HepG2 (cell line): ENCODE data around the gene STK11. TPM values are rescaled to one million over a fixed set of nuclear protein-coding genes. Genes with fewer than 3 reads are reported as not detected.

Experiments
- CBX2 ChIP-seq, 2 experiments: fragments of 200-600 bp in 1 of 2; sonication (generic); formaldehyde crosslinking in 1 of 2; IDR thresholded peaks; 2 replicates each; pipeline versions ENCODE4 v1.7.0 to v1.8.1; 2018 to 2022; ENCODE audit warnings: low read depth in 2 of 2, low read length in 1 of 2, mild to moderate bottlenecking in 1 of 2, missing genetic modification reagents in 1 of 2
- FOXC1 ChIP-seq: sonication (generic); formaldehyde crosslinking; IDR thresholded peaks from 2 replicates; pipeline ENCODE4 v1.8.0; 2022; ENCODE audit warnings: mild to moderate bottlenecking, missing genetic modification reagents, borderline replicate concordance
- KAT8 ChIP-seq: IDR thresholded peaks from 2 replicates; pipeline ENCODE4 v1.6.1; 2016; ENCODE audit warnings: missing genetic modification reagents, missing compliant biosample characterization
- MAZ ChIP-seq, 2 experiments: sonication (generic) in 1 of 2; formaldehyde crosslinking in 1 of 2; IDR thresholded peaks; 2 replicates each; pipeline versions ENCODE4 v1.5.0 to v1.6.1; 2012 to 2020; ENCODE audit warnings: low read depth in 2 of 2, mild to moderate bottlenecking in 2 of 2, borderline replicate concordance in 1 of 2, improper control_type of control experiment in 1 of 2, low read length in 1 of 2, missing genetic modification reagents in 1 of 2, moderate library complexity in 1 of 2
- PCBP1 ChIP-seq: fragments of 200-400 bp; formaldehyde crosslinking; IDR thresholded peaks from 2 replicates; pipeline ENCODE4 v1.6.1; 2017; ENCODE audit warnings: mild to moderate bottlenecking, low read depth, low read length, borderline replicate concordance
- PLRG1 ChIP-seq: fragments of 450-650 bp; conservative IDR thresholded peaks from 2 replicates; pipeline ENCODE4 v1.6.1; 2016
- SALL1 ChIP-seq: sonication (generic); formaldehyde crosslinking; IDR thresholded peaks from 2 replicates; pipeline ENCODE4 v1.8.0; 2022; ENCODE audit warnings: mild to moderate bottlenecking, missing genetic modification reagents
- ZC3H4 ChIP-seq: sonication (generic); formaldehyde crosslinking; IDR thresholded peaks from 2 replicates; pipeline ENCODE4 v1.4.0; 2020; ENCODE audit warnings: missing genetic modification reagents, borderline replicate concordance
- ZNF563 ChIP-seq: sonication (generic); formaldehyde crosslinking; IDR thresholded peaks from 2 replicates; pipeline ENCODE4 v1.8.0; 2022; ENCODE audit warnings: mild to moderate bottlenecking, moderate library complexity, missing genetic modification reagents
- ZNF737 ChIP-seq: sonication (generic); formaldehyde crosslinking; IDR thresholded peaks from 2 replicates; pipeline ENCODE4 v1.5.0; 2020; ENCODE audit warnings: missing genetic modification reagents, mild to moderate bottlenecking, borderline replicate concordance
- polyA plus RNA-seq, 8 experiments: library from polyadenylated mRNA; depleted of rRNA in 3 of 8; stranded (reverse) in 7 of 8; unstranded in 1 of 8; fragments of >200 nt; fragmentation: Illumina TruSeq in 4 of 8; extraction: Trizol in 4 of 8; gene quantifications; 2 replicates each; pipeline versions ENCODE4 v1.2.1 to v1.2.3, GENCODE V29; 2011 to 2016; ENCODE audit warnings: low read depth in 4 of 8, missing spikeins in 1 of 8, mixed read lengths in 1 of 8; ENCODE audit not compliant: insufficient read depth in 1 of 8
- total RNA-seq, 5 experiments: library from RNA; depleted of rRNA; stranded (reverse); fragments of >200 nt; fragmentation: Illumina TruSeq; extraction: Trizol; gene quantifications; 2 replicates each; pipeline ENCODE4 v1.2.3, GENCODE V29; 2016; ENCODE audit warnings: low read depth in 1 of 5
- TF ChIP-seq, protein P1 (sequence below): sonication (generic); formaldehyde crosslinking; IDR thresholded peaks from 2 replicates; pipeline ENCODE4 v1.5.1; 2020; ENCODE audit warnings: mild to moderate bottlenecking, missing genetic modification reagents, borderline replicate concordance
- TF ChIP-seq, protein P2 (sequence below): sonication (generic); formaldehyde crosslinking; IDR thresholded peaks from 2 replicates; pipeline ENCODE4 v1.8.1; 2023; ENCODE audit warnings: mild to moderate bottlenecking, missing genetic modification reagents
- TF ChIP-seq, protein P3 (sequence below): sonication (generic); formaldehyde crosslinking; IDR thresholded peaks from 2 replicates; pipeline ENCODE4 v1.4.0; 2020; ENCODE audit warnings: missing genetic modification reagents, mild to moderate bottlenecking, borderline replicate concordance
- TF ChIP-seq, protein P4 (sequence below): sonication (generic); formaldehyde crosslinking; IDR thresholded peaks from 2 replicates; pipeline ENCODE4 v1.4.0; 2020; ENCODE audit warnings: missing genetic modification reagents
- TF ChIP-seq, protein P5 (sequence below): sonication (generic); formaldehyde crosslinking; IDR thresholded peaks from 2 replicates; pipeline ENCODE4 v1.5.0; 2020; ENCODE audit warnings: missing genetic modification reagents
- TF ChIP-seq, protein P6 (sequence below): sonication (generic); formaldehyde crosslinking; IDR thresholded peaks from 2 replicates; pipeline ENCODE4 v1.8.0; 2022; ENCODE audit warnings: missing genetic modification reagents, mild to moderate bottlenecking, inconsistent platforms, borderline replicate concordance
- TF ChIP-seq, protein P7 (sequence below): IDR thresholded peaks from 2 replicates; pipeline ENCODE4 v1.6.1; 2018; ENCODE audit warnings: missing genetic modification reagents

STK11 gene
- total and polyA plus RNA-seq, 2 of the 13 experiments (the other 11 are each of a cell fraction or from before 2014, with no cell fraction given) = 27.5 to 43.6 TPM

DNA sequence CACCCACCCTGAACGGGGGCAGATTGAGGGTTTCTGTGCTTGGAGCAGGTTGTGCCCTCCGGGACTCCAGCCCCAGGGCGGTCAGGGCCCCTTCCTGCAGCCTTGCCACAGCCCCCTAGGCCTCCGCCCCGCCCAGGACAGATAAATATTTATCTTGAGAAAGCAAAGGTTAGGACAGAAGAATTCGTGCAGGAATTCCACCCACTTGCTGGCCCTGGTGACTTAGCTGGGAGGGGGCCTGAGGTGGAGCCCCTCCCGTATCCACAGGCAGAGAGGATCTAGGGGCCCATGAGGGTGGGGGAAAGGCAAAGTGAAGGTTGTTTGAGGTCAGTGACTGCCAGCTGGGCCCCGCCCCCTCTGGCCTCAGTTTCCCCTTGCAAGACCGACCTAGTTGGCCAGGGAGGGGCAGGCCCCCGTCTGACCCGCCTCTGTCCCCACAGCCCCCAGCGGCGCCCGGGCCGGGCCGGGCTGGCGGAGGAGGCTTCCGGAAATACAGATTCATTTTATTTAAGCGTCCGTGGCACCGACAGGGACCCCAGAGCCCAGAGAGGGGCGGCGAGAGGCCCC lies 48.0 kb downstream of the STK11 start (continued):
- TF ChIP-seq, protein P1, sequence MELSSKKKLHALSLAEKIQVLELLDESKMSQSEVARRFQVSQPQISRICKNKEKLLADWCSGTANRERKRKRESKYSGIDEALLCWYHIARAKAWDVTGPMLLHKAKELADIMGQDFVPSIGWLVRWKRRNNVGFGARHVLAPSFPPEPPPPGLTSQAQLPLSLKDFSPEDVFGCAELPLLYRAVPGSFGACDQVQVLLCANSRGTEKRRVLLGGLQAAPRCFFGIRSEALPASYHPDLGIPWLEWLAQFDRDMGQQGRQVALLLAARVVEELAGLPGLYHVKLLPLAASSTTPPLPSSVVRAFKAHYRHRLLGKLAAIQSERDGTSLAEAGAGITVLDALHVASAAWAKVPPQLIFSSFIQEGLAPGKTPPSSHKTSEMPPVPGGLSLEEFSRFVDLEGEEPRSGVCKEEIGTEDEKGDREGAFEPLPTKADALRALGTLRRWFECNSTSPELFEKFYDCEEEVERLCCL (CRISPR knock-in tag) = no peak
- TF ChIP-seq, protein P2, sequence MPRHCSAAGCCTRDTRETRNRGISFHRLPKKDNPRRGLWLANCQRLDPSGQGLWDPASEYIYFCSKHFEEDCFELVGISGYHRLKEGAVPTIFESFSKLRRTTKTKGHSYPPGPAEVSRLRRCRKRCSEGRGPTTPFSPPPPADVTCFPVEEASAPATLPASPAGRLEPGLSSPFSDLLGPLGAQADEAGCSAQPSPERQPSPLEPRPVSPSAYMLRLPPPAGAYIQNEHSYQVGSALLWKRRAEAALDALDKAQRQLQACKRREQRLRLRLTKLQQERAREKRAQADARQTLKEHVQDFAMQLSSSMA (CRISPR knock-in tag) = peak; percentile 57; the same call in 1 of the 2 replicates
- TF ChIP-seq, protein P3, sequence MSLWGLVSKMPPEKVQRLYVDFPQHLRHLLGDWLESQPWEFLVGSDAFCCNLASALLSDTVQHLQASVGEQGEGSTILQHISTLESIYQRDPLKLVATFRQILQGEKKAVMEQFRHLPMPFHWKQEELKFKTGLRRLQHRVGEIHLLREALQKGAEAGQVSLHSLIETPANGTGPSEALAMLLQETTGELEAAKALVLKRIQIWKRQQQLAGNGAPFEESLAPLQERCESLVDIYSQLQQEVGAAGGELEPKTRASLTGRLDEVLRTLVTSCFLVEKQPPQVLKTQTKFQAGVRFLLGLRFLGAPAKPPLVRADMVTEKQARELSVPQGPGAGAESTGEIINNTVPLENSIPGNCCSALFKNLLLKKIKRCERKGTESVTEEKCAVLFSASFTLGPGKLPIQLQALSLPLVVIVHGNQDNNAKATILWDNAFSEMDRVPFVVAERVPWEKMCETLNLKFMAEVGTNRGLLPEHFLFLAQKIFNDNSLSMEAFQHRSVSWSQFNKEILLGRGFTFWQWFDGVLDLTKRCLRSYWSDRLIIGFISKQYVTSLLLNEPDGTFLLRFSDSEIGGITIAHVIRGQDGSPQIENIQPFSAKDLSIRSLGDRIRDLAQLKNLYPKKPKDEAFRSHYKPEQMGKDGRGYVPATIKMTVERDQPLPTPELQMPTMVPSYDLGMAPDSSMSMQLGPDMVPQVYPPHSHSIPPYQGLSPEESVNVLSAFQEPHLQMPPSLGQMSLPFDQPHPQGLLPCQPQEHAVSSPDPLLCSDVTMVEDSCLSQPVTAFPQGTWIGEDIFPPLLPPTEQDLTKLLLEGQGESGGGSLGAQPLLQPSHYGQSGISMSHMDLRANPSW (CRISPR knock-in tag) = no peak
- no peak for TF ChIP-seq PLRG1
- TF ChIP-seq FOXC1 = peak; percentile 44; the same call in 1 of the 2 replicates
- TF ChIP-seq, protein P4, sequence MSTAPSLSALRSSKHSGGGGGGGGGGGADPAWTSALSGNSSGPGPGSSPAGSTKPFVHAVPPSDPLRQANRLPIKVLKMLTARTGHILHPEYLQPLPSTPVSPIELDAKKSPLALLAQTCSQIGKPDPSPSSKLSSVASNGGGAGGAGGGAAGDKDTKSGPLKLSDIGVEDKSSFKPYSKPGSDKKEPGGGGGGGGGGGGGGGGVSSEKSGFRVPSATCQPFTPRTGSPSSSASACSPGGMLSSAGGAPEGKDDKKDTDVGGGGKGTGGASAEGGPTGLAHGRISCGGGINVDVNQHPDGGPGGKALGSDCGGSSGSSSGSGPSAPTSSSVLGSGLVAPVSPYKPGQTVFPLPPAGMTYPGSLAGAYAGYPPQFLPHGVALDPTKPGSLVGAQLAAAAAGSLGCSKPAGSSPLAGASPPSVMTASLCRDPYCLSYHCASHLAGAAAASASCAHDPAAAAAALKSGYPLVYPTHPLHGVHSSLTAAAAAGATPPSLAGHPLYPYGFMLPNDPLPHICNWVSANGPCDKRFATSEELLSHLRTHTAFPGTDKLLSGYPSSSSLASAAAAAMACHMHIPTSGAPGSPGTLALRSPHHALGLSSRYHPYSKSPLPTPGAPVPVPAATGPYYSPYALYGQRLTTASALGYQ = peak; percentile 77; the same call in 1 of the 2 replicates
- TF ChIP-seq, protein P5, sequence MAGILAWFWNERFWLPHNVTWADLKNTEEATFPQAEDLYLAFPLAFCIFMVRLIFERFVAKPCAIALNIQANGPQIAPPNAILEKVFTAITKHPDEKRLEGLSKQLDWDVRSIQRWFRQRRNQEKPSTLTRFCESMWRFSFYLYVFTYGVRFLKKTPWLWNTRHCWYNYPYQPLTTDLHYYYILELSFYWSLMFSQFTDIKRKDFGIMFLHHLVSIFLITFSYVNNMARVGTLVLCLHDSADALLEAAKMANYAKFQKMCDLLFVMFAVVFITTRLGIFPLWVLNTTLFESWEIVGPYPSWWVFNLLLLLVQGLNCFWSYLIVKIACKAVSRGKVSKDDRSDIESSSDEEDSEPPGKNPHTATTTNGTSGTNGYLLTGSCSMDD = no peak
- TF ChIP-seq, protein P6, sequence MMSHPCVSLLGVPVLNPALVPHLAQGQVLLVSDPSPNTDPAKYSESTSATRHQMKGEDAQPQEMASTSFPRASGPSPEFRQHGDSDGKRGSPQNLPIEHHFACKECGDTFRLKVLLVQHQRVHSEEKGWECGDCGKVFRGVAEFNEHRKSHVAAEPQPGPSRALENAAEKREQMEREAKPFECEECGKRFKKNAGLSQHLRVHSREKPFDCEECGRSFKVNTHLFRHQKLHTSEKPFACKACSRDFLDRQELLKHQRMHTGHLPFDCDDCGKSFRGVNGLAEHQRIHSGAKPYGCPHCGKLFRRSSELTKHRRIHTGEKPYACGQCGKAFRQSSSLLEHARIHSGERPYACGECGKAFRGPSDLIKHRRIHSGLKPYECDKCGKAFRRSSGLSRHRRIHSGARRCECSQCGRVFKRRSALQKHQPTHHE (CRISPR knock-in tag) = no peak
- TF ChIP-seq ZNF563 (CRISPR knock-in tag) = no peak
- no peak for TF ChIP-seq PCBP1
- TF ChIP-seq, protein P7, sequence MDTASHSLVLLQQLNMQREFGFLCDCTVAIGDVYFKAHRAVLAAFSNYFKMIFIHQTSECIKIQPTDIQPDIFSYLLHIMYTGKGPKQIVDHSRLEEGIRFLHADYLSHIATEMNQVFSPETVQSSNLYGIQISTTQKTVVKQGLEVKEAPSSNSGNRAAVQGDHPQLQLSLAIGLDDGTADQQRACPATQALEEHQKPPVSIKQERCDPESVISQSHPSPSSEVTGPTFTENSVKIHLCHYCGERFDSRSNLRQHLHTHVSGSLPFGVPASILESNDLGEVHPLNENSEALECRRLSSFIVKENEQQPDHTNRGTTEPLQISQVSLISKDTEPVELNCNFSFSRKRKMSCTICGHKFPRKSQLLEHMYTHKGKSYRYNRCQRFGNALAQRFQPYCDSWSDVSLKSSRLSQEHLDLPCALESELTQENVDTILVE = 0 out of 2 replicates have a peak, but pooled peaks have one; percentile 18
- no peak for TF ChIP-seq ZNF737 (CRISPR knock-in tag)
- no peak for TF ChIP-seq CBX2 (IDR thresholded peaks at IDR 0.05; ENCODE audit: low read depth, low read length)
- TF ChIP-seq CBX2 (CRISPR knock-in tag; IDR thresholded peaks at IDR 0.05; ENCODE audit: low read depth) = no peak
- TF ChIP-seq ZC3H4 = no peak
- 0 out of 2 replicates have a peak, but pooled peaks have one; percentile 19 for TF ChIP-seq KAT8 (CRISPR knock-in tag)
- TF ChIP-seq MAZ (IDR thresholded peaks at IDR 0.05; ENCODE audit: borderline replicate concordance, low read depth, low read length) = peak; percentile 79
- peak; percentile 83 for TF ChIP-seq MAZ (CRISPR knock-in tag; IDR thresholded peaks at IDR 0.05; ENCODE audit: low read depth)
- TF ChIP-seq SALL1 (CRISPR knock-in tag) = peak; percentile 73
